A673 (cell line): ENCODE data around the gene TBX1.

Experiments
- EZH2 ChIP-seq: fragments of 200-600 bp; sonication (generic); IDR thresholded peaks from 2 replicates; pipeline ENCODE4 v1.6.1; 2017; ENCODE audit warnings: borderline replicate concordance, low read depth, mild to moderate bottlenecking, mixed read lengths, antibody characterized with exemption, low read length; ENCODE audit not compliant: poor library complexity, severe bottlenecking
- TF ChIP-seq, protein P1 (sequence below): fragments of 300-800, 200-600 bp; sonication (generic); conservative IDR thresholded peaks from 2 replicates; pipeline ENCODE4 v1.5.1; 2017; ENCODE audit warnings: low read depth, mild to moderate bottlenecking, antibody characterized with exemption, low read length, moderate library complexity, mixed read lengths

DNA sequence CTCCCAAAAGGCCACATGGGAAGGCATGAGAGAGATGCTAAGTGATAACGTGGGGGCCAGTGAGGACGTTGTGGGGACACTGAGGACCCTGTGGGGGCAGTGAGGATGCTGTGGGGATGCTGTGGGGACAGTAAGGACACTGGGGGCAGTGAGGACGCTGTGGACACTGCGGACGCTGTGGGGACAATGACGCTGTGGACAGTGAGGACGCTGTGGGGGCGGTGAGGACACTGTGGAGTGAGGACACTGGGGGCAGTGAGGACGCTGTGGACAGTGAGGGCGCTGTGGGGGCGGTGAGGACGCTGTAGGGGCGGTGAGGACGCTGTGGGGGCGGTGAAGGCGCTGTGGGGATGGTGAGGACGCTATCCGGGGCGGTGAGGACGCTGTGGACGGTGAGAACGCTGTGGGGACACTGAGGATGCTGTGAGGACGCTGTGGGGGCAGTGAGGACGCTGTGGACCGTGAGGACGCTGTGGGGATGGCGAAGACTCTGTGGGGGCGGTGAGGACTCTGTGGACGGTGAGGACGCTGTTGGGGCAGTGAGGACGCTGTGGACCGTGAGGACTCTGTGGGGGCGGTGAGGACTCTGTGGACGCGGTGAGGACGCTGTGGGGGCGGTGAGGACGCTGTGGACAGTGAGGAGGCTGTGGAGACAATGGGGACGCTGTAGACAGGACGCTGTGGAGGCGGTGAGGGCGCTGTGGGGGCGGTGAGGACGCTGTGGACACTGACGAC lies 35.5 kb upstream of the TBX1 start:
- TF ChIP-seq, protein P1, sequence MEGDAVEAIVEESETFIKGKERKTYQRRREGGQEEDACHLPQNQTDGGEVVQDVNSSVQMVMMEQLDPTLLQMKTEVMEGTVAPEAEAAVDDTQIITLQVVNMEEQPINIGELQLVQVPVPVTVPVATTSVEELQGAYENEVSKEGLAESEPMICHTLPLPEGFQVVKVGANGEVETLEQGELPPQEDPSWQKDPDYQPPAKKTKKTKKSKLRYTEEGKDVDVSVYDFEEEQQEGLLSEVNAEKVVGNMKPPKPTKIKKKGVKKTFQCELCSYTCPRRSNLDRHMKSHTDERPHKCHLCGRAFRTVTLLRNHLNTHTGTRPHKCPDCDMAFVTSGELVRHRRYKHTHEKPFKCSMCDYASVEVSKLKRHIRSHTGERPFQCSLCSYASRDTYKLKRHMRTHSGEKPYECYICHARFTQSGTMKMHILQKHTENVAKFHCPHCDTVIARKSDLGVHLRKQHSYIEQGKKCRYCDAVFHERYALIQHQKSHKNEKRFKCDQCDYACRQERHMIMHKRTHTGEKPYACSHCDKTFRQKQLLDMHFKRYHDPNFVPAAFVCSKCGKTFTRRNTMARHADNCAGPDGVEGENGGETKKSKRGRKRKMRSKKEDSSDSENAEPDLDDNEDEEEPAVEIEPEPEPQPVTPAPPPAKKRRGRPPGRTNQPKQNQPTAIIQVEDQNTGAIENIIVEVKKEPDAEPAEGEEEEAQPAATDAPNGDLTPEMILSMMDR: no peak
- no peak for TF ChIP-seq EZH2
